ENCODE measurements around the gene STT3A.

GRCh38 chr11:125586623-125587022 is 6.0 kb upstream of the STT3A start:
- TF ChIP-seq CTCF (IDR thresholded peaks at IDR 0.05) (no peak), POLR2A (IDR thresholded peaks at IDR 0.05) (no peak), POLR2AphosphoS5 (IDR thresholded peaks at IDR 0.05) (no peak)
